Measurements from ENCODE around the gene KRTAP12-1.
"Not testable (repeated sequence)": the region's sequence is repeated elsewhere in the genome, so short reads cannot be mapped to it uniquely, and the experiment has no call there.

DNA sequence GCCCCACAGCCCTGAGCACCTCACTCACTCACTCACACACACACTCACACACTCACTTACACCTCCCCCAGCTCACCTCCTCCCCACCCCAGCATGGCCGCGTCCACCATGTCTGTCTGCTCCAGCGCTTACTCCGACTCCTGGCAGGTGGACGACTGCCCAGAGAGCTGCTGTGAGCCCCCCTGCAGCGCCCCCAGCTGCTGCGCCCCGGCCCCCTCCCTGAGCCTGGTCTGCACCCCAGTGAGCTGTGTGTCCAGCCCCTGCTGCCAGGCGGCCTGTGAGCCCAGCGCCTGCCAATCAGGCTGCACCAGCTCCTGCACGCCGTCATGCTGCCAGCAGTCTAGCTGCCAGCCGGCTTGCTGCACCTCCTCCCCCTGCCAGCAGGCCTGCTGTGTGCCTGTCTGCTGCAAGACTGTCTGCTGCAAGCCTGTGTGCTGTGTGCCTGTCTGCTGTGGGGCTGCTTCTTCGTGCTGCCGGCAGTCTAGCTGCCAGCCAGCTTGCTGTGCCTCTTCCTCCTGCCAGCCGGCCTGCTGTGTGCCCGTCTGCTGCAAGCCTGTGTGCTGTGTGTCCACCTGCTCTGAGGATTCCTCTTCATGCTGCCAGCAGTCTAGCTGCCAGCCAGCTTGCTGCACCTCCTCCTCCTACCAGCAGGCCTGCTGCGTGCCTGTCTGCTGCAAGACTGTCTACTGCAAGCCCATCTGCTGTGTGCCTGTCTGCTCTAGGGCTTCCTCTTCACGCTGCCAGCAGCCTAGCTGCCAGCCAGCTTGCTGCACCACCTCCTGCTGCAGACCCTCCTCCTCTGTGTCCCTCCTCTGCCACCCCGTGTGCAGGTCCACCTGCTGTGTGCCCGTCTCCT, 35.4 kb downstream of the KRTAP12-1 start, which contains the start of gene KRTAP10-11:
- TF ChIP-seq, protein P1, sequence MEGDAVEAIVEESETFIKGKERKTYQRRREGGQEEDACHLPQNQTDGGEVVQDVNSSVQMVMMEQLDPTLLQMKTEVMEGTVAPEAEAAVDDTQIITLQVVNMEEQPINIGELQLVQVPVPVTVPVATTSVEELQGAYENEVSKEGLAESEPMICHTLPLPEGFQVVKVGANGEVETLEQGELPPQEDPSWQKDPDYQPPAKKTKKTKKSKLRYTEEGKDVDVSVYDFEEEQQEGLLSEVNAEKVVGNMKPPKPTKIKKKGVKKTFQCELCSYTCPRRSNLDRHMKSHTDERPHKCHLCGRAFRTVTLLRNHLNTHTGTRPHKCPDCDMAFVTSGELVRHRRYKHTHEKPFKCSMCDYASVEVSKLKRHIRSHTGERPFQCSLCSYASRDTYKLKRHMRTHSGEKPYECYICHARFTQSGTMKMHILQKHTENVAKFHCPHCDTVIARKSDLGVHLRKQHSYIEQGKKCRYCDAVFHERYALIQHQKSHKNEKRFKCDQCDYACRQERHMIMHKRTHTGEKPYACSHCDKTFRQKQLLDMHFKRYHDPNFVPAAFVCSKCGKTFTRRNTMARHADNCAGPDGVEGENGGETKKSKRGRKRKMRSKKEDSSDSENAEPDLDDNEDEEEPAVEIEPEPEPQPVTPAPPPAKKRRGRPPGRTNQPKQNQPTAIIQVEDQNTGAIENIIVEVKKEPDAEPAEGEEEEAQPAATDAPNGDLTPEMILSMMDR (conservative IDR thresholded peaks at IDR 0.05 in 1 of 2, IDR thresholded peaks at IDR 0.05 in 1 of 2; ENCODE audit: extremely low read depth in 1 of 2, insufficient read depth in 1 of 2, low read depth in 1 of 2, low read length in 2 of 2), result not testable (repeated sequence)
- not testable (repeated sequence) for TF ChIP-seq EZH2 (IDR thresholded peaks at IDR 0.05; ENCODE audit: borderline replicate concordance, low read length)
